Midbrain (tissue), 1 donor: Measurements from ENCODE around the gene HOXA9.

Experiments
- DNase-seq: peaks from one replicate; lab custom pipeline; 2025; lab: John Stamatoyannopoulos, UW

The HOXA9 gene

DNA sequence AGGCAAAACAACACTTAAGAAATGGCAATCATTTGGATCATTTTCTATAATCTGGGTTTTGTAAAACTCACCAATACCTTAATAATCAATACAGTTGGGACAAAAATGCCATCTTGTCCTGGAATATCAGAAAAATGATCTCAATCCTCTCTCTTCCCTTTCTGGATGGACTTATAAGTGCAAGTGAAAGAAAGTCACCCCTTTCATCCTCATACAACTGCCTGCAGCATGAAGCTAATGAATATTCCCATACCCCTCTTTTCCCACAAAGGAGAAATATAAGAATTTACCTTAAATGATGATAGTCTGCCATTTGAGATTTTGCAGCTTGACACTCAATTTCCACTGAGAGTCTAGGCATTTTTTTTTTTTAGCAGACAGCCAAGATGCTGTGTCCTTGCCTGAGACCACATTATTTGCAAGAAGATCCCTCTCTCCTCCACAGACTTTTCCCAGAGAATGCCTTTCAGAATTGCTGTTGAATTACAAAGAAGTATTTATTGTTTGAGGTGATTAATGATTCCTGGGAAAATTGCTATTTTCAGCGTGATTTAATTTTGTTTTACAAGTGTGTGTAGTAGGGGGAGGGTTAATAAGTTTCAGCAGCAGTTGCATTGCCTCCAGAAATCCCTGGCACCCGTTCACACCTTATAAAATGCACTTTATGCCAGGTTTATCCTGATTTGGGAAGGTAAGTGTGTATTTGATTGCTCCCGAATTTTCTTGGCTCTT lies 38.6 kb downstream of the HOXA9 start:
- DNase-seq = no peak

DNA sequence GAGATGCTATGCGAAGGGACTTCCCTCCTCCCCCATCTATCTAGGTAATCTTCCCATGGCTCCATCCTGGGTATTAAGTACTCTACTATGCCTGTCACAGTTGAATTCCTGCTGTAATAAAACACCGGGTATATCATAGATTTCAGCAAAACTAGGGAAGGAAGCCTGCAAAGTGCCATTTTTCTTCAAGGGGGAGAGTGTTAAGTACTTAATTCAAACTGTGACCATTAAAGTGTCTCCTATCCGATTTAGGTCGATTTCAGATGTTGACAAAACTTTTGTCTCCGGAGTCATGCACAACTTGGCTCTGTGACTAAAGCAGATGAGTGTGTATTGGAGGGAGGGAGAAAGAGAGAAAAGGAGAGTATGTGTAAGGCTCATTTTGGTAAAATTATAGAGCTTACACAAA lies 39.3 kb downstream of the HOXA9 start:
- no peak for DNase-seq

DNA sequence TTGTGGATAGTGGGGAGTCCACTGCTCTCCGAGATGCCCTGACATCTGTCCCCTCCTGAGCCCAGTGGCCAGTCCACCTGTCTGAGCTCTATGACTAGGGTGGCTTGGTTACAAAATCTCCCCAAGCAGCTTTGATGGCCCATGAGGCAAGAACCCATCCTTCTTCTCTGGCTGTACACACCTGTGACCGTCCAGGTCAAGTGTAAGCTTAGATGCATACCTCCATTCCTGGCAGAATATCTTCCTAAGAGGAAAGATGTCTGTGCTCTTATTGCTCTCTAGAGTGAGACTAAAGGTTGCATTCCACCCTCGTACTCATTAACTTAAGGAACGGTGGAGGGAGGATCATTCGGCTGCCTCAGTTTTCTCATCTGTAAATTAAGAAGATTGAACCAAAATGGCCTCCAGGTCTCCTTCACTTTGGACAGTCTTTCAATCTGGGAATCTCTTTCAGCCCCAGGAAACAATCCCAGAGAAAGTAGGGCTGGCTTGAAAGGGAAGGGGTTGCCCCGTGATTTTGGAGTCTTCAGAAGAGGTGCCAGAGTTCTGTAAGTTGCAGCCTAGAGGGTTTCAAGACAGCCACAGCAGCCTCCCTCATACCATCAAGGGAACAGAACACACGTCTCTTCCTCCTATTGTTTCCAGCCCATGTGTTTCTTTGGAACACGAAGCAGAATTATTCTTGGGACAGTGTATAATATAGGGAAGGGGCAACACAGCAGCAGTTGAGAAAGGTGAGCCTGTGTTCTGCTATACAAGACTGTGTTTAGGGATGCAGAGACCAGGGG lies 40.2 kb downstream of the HOXA9 start:
- no peak for DNase-seq

DNA sequence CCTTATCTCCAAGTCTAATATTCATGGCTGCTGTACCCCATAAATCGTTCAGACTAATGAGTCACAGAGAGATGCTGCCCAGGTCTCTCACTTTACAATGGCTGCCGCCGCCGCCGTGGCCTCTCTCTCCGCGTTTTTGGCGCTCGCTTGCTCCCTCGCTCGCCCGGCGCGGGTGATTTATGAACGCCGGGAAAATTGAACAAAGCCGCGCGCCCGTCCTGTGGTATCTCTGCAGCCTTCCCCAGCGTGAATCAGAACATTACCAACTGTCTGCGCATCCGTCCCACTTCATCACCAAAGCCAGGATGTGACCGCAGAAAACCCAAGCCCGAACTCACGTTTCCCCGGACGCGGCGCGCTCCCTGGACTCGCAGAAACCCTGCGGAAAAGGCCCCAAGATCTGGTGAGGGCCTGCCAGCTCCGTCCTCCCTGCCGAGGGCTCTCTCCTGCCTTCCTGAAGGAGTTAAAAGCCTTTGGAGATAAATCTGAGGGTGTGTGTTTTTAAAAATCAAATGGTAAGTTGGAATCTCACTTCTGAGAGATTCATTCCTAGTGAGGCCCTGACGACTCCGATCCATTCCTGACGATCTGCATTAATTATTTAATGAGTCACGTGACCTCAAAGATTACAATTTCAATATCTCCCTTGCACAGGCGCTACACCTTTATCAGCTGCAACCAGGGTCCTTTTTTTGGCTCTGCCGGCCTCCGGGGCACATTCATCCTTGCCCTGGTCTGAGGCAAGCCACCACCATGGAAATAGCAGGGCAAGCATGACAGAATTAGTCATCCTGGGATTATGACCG lies 41.0 kb downstream of the HOXA9 start:
- DNase-seq = no peak

DNA sequence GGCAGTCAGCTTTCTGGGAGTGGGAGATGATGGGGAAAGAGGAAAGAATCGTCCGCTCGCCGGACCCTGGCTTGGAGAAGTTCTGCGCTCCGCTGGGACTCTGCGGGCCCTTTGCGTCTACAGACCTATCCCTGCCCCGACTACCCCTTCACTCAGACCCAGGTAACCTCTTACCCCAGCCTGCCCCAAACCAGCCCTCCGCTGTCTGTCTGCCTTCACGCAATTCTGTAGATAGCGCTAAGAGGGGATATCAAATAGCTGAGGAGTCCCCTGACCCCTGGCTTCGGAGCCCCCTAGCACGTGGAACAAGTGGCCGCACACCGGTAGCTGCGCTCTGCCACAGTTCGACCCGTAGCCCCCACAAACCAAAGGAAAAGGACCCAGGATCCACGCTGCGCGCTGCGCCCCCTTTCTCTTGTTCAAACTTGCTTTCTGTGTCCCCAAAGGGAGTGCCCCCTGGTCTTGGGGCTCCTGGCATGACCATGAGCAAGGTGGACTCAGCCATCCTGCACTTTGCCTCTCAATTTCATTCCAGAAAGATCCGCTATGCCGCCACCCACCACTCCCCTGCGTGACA lies 41.8 kb downstream of the HOXA9 start:
- no peak for DNase-seq

DNA sequence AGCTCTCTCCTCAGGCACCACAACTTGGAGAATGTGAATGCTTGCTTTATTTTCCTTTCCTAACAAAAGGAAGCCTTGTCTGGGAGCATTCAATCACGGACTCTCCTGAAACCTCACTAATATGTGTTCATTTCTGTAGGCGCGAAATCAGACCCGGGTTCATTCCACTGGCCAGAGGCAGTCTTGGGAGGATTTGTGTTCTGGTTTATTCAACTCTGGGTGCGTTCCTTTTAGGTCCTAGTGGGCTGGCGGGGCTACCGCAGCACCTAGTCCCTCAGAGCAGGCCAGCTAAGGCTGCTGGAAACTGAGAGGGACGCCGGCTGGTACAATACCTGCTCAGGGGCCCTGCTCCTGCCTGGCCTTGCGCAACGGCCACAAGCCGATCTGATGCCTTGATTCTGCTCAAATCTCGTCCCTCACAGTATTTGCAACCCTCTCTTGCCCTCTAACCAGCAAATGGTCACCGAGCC lies 42.3 kb downstream of the HOXA9 start:
- DNase-seq = no peak

DNA sequence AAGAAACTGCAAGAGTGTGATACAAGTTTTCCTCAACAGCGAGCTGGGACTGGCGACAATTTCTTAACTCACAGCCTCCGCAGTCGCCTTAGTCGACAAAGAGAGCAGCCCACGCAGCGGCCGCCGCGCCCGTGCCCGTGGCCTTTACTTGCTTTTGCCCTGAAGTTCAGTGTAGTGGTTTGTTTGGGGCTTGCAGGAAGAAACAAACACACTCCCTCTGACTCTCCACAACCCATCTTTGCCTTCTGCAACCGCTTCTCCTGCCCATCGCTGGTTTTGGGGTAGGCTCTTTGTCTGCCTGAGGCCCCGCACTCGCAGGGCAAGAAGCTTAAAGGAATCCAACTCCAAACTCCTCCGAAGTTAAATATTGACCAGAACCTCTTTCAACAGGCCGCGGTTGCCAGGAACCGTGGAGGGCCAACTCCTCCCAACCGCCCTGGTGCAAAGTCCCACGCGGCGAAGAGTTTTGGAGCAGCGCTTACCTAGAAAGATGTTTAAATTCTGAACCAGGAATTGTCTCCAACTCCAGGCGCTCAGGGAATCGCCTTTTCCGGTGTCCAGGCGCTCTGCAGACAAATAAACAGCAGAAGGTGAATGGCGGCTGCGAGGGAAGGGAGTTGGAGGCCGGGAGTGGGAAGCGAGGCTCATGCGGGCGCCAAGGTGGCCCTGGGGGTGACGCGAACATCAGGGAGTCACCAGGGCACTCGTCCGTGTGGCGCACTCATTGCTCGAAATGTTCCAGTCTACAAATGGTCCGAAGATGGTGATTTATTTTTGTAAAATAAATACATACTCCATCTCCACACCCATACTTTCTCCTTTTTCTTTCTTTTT lies 43.0 kb downstream of the HOXA9 start:
- DNase-seq = no peak

DNA sequence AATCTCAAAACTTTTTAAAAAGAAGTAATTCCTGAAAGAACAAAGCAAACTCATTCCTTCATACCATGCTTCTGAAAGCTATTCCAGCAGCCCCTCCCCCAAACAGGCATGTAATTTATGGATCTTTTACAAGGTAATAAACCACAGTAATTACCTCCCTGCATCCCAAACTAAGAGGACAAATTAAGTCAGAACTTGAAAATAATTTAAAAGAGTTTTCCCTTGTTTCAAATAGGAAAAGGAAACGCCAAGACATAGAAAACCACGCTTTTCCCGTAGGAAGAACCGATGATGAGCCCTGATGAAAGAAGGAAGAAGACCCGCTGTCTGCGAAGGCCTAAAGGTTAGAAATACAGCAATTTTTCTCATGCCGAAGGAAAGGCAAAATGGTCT lies 43.7 kb downstream of the HOXA9 start:
- no peak for DNase-seq

DNA sequence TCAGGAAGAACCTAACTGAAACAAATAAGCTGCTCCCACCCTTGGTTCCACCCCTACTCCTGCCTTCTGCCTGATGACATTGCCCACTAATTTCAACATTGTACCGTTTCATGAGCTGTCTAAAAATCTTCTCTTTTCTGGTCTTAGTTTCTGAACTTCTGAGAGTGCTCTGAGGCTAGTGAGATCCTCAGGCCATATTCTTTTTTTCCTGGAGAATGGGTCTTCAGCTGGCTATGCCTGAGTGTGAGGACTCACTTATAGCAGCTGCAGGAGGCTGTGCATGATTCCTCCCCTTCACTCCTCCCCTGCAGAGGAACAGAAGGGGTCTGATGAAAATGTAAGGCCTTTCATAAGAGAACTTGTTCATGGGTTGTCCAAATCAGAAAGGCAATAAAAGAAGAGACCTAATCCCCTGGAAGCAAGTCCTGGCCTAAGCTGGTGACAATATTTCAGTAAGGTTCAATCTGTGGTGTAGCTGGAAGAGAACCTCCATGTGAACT lies 45.9 kb downstream of the HOXA9 start:
- no peak for DNase-seq

DNA sequence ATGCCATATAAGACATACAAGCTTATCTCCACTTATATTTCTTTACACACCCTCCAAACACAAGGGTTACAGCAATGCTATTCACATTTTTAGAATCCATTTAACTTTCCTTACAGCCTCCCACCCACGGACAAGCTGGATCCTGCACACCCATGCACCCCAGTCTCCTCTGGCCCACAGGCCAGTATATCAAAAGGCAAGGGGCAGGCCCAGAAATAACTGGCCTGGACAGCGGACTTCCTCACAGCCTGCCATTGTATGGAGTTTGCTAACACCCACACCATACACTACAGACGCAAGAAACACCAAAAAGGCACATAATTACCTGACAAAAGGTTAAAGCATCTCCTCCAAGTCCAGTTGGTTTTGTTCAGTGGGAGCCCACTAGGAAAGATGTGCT lies 46.8 kb downstream of the HOXA9 start:
- no peak for DNase-seq

DNA sequence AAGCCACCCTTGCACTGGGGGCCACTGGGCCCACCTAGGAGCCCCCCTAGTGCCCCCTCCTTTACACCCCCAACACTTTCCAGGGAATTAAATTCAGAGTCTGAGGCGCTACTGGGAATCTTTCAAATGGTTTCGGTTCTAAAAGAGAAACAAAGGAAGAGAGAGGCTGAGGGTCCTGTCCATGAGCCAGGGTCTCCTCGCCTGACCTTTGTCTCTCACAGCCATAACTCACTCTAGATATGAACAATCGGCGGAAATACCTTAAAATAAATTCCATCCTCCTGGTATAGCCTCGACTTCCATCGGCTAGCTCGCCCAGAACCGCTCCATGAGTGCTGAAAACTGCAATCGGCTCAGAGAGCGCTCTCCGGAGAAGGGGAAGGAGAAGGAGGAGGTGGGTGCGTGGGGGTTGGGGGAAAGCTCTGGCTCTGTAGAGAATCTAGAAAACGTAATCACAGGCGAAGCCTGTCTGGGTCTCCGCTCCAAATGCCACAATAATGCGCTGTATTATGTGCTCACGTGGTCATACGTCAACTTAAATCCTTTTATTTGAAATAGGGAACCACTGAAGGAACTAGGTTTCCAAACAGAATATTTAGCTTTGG lies 47.3 kb downstream of the HOXA9 start:
- no peak for DNase-seq

DNA sequence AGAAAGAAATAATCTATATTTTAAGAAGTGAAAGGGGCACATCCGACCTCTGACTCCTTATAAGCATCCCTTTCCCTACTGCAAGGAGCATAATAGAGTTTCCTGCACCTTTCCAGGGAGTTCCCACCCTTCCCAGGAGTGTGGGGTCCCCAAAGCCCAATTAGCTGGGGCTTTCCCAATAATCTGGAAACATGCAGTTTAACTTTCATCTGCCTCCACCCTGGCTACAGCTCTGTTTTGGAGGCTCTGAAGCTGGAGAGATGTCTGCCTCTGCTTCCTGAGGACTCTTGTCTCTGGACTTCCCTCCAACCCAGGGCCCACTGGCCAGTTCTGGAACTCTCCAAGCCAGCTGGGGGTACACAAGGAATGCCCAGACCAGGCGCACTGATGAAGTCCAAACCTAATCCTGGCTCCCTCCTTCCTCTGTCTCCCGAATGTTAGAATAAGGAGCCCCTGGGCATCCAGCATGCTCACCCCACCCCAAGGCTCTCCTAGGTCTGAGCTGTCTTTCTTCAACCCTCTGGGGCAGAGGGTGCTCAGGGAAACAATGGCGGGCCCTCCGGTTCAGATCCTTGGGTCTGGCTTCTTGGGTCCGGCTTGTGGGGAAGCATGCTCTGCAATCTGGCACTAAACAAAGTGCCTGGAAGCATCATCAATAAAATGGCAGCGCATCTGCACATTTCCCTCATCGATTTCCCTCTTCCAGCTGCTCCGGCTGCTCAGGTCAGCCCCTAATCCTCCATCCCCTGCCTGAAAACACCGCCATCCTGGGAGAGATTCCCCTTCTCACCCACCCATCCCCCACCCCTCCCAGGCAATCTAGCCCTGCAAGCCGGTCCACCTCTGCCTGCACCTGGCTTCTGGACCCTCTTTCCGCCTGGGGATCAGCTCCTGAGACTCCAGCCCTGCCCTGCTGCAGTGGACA lies 48.1 kb downstream of the HOXA9 start:
- no peak for DNase-seq

DNA sequence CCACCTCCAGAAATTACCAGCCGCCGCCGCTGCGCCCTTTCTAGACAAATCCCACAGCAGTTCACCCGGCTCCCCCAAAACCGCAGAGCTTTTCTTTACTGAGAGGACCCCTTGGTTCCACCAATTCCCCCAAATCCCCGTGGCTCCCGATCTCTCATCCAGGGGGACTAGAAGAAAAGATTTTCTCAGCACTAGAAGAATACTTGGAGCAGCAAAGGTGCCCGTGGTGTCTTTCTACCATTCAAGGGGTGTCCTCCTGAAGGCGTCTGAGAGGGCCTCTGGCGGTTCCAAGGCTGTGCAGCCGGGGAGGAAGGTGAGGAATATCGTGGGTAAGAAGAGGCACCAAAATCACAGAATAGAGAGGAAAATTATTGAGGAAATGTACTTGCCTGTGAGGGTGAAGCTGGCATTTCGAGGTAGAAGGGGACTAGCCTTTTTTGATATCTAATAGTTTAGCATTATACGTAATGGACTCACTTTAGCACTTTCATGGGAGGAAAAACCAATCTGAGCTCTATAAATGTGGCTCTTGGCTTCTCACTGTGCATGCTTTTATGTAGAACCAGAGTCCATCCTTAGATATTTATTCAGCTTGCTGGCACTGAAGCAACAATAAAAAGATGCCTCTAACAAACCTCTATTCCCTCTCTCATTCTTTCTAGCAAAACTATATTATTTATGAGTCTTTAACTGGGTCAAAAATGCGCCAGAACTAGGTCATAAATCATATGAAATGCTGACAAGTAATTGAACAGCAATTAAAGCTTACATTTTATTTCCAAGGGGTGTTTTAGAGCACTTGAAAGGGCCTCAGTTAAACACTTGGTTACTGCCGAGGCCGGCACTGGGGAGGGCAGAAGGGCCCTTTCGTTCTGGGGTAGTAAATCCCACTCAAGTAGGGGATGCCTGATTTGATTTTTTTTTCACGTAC lies 49.0 kb downstream of the HOXA9 start:
- no peak for DNase-seq

DNA sequence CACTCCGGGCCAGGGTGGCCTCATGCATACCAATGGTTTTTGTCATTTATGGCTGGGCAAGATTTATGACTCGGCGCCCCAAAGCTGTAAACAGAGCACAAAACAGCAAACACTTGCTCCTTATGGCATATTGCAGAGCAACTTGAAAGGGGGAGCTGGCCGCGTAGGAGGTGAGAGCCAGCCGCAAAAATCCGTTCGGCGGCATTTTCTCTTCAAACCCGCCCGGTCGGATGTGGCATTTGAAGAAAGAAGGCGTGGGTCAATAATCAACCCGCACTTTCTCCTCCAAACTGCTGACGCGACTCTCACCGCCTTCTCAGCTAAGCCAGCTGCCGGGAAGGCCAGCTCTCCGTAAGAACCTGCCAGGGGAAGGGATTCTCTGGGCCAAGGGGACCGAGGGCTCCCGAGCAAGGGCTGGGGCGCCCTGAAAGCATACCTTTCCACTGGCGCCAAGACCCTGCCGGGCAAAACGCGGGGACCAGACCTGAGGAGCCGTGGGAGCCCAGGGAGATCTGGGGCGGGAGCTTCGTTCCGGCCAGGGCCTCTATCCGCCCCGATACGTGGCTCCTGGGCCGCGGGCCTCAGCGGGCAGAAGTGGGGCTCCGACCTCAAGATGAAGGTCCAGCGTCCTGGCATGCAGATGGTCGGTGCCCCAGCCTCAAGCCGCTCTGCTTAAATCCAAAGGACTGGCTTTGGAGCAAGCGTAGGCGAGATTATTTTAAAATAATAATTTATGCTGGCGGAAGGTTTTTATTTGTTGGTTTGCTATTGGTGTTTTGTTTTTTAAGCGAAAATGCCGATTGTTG lies 49.9 kb downstream of the HOXA9 start:
- DNase-seq = no peak

DNA sequence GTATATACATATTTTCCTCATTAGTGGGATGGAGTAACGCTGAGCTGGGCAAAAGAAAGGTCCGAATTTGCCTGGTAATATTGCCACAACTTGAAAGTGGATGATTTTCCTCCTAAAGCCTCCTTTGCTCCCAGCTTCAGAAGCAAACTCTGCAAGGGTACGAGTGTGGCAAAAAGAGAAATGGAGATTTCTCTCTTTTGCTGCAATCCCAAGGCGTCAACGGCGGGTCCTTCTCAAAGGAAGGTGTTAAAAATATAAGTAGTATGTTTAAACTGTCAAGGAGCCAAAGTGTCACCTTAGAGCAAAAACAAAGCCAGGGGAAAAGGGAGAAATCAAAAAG lies 50.5 kb downstream of the HOXA9 start:
- DNase-seq = no peak

DNA sequence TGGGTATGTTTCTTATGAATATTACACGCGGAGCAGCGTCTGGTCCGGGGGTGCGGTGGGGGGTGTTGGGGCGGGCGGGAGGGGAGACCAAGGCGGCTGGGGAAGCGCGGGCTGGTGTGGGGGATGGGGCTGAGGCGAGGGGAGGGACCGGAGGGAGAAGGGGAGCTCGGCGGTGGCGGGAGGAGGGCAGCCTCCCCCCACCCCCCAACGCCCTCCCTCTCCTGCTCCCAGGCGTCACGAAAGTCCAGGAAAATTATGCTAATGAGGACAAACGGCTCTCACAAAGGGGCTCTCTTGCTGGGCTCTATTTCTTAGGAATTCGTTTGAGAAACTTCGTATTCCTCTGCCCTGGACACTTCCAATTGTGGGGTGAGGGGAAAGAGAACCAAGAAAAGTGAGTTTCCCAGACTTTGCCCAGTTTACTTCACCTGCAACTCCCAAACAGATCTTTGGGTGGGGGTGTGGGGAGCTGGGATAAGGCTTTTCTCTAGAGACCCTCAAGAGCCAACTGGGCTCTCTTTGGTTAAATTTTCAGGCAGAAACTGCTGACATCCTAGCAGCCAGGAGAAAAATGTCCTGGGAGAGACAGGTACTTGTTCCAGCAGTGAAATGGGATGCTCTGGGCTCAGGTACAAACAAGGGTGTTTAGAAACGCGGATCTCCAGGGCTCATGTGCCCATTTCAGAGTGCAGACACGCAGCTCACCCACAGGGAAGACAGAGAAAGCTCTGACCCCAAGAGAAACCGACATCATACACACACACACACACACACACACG lies 51.2 kb downstream of the HOXA9 start:
- no peak for DNase-seq
